Epithelial cell of proximal tubule (primary cell): ENCODE results near the gene PTPN3. TPM values are rescaled to one million over a fixed set of nuclear protein-coding genes. Genes with fewer than 3 reads are reported as not detected.

Experiments
- DNase-seq: peaks from one replicate; pipeline ENCODE4 v3.0.0-alpha.2; 2011; ENCODE audit warnings: low read depth
- H3K4me3 ChIP-seq: 2 replicates; pipeline ENCODE4 v1.5.1; 2011; ENCODE audit warnings: low read depth, mild to moderate bottlenecking, low read length
- total RNA-seq: library from RNA; depleted of rRNA; stranded (reverse); fragments of >200 nt; gene quantifications from 2 replicates; pipeline ENCODE4 v1.2.3, GENCODE V29; 2015
- TF ChIP-seq, protein P1 (sequence below): conservative IDR thresholded peaks from 2 replicates; pipeline ENCODE4 v1.5.1; 2012; ENCODE audit warnings: low read depth, mild to moderate bottlenecking, low read length

The PTPN3 gene
- total RNA-seq, 1 donor from 2014 or later = 53.0 TPM

DNA sequence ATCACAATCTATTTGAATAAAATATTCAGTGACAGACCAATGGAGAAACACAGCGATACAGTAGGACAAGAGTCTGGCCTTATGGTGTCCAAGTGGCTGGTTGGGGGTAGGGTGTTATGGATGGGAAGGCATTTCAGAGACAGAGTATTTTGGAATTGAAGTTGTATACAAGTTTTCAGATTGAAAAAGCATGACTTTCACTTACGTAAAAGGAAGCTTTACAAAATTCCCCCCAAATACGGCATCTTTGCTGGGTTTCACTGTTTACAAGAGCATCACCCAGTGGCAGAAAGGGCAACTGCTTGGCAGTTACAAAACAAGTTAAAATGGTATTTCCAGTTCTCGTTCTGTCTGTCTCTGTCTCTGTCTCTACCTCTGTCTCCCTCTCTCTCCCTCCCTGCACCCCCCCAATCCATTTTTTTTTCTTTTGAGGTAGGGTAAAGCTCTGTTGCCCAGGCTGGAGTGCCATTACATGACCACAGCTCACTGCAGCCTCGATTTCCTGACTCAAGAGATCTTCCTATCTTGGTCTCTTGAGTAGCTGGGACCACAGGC lies 86.2 kb downstream of the PTPN3 start:
- TF ChIP-seq, protein P1, sequence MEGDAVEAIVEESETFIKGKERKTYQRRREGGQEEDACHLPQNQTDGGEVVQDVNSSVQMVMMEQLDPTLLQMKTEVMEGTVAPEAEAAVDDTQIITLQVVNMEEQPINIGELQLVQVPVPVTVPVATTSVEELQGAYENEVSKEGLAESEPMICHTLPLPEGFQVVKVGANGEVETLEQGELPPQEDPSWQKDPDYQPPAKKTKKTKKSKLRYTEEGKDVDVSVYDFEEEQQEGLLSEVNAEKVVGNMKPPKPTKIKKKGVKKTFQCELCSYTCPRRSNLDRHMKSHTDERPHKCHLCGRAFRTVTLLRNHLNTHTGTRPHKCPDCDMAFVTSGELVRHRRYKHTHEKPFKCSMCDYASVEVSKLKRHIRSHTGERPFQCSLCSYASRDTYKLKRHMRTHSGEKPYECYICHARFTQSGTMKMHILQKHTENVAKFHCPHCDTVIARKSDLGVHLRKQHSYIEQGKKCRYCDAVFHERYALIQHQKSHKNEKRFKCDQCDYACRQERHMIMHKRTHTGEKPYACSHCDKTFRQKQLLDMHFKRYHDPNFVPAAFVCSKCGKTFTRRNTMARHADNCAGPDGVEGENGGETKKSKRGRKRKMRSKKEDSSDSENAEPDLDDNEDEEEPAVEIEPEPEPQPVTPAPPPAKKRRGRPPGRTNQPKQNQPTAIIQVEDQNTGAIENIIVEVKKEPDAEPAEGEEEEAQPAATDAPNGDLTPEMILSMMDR = peak; percentile 60

DNA sequence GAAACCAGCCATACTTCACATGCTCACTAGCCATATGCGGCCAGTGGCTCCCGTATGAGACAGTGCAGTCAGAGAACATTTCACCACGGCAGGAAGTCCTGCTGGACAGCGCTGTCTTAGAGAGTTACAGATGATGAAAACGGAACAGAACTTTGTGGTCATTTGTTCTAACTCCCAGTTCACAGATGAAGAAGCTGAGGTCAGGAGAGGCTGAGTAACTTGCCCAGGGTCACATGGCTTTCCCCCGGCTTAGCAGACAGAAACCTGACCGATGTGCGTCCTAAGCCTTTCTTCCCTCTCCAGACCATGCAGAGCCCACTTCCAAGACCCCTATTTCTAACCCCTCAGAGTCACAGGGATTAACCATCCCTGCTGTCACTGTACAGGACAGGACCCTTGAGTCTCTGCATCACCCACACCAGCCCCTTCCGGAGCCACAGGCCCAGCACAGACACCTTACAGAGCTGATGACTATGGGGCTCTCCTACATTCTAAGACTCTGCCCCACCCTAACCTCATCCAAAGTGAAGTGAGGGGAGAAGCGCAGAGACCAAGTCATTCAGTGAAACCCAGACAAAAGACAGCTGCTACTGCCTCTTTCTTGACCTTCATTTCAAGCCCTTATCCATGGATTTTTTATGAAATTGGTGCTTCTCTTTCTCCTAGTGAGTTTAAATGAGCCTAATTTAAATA lies 86.9 kb downstream of the PTPN3 start:
- TF ChIP-seq, protein P1 = no peak
- H3K4me3 ChIP-seq = no peak overlapping the region
- DNase-seq = no peak

More for the DNA sequence above, 86.2 kb downstream of the PTPN3 start:
- H3K4me3 ChIP-seq = no peak overlapping the region
- no peak for DNase-seq

DNA sequence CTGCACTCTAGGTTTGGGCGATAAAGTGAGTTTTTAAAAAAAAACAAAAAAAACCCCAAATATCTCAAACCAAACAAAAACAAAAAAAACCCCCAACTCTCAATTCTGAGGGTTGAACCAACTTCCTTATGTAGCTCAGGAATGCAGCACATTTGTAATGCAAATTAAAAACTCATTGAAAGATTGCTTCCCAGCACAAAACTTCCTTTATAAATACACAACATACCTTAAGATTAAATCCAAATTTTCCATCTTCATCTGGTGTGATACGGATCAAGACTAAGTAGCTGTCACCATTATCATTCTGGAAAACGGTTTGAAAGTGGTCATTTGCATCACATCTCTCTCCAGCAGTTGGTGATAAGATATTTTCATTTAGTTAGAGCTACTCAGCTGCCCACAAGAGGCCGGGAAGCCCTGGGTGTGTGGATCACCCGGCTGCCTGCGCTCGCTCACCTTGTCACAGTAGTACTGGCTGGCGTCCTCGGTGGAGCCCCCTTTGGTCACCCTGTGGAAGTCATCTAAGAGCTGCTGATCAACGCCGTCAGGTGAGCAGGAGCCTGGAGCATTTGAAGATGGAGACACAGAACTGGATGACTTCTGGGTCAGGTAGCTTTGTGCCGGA lies 88.2 kb downstream of the PTPN3 start:
- TF ChIP-seq, protein P1 = no peak
- H3K4me3 ChIP-seq = no peak overlapping the region
- no peak for DNase-seq

DNA sequence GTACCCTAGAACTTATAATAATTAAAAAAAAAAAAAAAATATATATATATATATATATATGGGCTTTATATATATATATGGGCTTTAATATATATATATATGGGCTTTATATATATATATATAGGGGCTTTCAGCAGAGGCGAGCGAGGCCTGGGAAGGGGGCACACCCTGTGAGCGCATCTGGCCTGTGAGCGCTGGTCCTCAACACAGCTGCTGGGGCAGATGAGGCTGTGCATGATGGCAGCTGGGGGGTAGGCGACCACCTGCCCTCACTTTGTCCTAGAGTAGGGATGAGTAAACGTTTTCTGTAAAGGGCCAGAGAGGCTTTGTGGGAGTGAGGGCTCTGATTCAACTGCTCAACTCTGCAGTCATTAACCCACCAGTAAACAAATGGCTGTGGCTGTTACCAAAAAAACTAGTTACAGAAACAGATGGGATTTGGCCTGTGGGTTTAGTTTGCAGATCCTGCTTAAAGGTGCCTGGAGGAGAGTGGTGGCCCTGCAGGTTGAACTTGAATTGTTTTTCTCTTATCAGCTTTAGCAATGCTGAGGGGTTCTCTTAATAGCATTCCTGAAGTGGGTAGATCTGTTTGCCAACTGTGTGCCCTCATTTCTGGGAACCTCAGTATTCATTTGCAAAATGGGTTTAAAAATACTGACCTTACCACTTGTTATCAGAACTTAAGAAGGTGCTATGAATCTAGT lies 89.2 kb downstream of the PTPN3 start:
- no peak for DNase-seq

DNA sequence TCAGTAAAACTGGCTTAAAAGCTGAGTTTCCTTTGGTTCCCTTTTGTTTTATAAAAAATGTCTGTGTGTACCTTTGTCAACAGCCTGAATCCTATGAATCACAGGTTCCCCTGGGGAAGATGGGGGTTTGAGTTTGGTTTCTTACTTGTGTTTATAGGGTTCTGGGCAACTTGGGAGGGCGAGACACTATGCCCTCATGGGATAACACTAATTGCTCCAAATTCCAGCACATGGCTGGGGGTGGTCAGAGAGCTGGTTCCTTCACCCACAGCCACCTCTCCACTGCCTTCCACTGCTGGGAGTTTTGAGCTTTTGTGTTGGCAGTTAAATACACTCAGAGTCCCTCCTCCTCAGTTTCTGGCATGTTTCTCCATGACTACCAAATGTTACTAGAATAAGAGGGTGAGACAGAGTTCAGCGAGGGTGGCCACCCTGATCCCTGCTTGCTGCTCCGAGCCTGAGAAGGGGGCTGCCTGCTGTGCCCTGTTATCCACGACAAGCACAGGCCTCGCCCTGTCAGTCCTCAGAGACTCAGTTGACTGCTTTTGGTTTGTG lies 94.3 kb downstream of the PTPN3 start:
- TF ChIP-seq, protein P1 = no peak
- H3K4me3 ChIP-seq = no peak overlapping the region
- no peak for DNase-seq

More for the DNA sequence above, 89.2 kb downstream of the PTPN3 start:
- H3K4me3 ChIP-seq = no peak overlapping the region
- TF ChIP-seq, protein P1 = no peak

DNA sequence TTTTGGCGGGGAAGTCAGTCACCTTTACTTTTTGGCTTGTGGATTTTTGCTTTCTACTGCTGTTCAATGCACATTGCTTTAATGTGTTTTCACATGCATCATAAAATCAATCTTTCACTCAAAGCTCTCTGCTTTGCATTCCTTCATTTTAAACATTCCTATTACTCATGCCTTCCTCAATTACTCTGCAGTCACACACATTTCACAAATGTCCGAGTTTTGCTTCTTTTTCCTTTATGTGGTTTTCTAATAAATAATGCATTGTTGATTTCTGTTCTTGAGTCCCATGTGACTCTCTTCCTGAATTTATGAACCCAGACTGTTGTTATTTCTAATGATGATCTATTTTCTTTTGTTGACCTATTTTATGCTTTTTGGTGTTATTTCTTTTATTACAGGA lies 95.0 kb downstream of the PTPN3 start:
- TF ChIP-seq, protein P1 = no peak
- H3K4me3 ChIP-seq = no peak overlapping the region
- no peak for DNase-seq
